Measurements from ENCODE around the gene ZCWPW1. TPM values are rescaled to one million over a fixed set of nuclear protein-coding genes. Genes with fewer than 3 reads are reported as not detected.

ZCWPW1 gene
- total RNA-seq (2014; rRNA removed; shearing (Covaris generic)) = 5.2 and 7.8 TPM in 2 replicates

DNA sequence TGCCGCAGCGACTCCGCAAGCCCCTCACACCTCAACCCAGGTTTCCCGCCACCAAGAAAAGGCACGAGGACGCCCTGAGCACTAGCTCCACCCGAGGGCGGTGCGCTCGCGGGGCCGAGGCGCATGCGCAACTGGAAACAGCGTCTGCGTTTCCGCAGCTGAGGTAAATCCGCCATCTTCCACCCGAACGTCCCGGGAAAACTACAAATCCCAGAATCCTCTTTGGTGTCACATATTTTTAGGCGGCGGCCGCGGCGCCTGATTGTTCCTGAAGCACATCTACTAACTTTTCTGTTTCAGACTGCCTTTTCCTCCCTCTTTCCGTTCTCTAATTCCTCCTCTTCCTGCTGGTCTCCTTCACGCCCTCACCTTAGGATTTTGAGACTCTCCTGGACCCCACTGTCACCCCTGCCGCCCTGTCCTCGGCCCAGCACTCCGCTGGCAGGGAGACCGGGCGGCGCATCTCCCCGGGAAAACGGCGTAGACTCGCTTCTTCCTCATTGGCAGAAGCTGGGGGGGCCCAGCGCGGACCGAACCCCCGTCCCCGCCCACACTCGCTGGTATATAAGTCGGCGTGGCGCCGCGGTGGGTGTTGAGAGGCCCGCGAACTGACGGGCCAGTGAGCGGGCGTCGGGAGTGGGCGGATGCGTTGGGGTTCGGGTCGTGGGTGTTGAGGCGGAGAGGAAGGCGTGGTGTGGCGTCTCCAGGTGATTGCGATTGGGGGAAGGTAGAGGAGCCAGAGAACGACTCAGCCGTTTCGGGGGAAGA, at the start of gene ZCWPW1:
TSS of gene ZCWPW1 (minus strand) at position 505 of the 768 bp plus-strand sequence. CDS start 8,054 bp downstream, outside the sequence.
- peak; percentile 97 for DNase-seq (ENCODE audit: low read depth)

DNA sequence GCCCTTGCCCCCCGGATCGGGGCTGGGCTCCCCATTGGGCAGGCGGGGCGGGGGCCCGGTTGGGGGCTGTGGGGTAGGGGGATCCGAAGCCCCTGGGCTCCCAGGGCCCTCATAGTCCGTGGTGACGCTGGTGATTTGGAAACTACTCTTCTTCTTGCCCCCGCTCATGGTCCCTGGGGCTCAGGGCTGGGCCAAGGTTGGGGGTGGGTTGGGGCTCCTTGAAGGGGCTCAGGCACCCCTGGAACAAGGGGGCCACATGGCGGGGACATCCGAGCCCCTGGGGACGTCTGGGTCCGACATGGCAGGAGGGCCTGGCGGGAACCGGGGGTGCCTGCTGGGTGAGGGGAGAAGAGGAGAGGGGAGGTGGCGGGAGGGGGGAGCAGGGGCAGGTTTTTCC, 49.4 kb upstream of the ZCWPW1 start:
- no peak for DNase-seq (ENCODE audit: low read depth)

- no peak for DNase-seq (ENCODE audit: low read depth)
These were observed 48.7 kb upstream of the ZCWPW1 start for GRCh38 chr7:100476903-100477870.

- no peak for DNase-seq (ENCODE audit: low read depth)
These were observed 47.7 kb upstream of the ZCWPW1 start for GRCh38 chr7:100476101-100476780.

DNA sequence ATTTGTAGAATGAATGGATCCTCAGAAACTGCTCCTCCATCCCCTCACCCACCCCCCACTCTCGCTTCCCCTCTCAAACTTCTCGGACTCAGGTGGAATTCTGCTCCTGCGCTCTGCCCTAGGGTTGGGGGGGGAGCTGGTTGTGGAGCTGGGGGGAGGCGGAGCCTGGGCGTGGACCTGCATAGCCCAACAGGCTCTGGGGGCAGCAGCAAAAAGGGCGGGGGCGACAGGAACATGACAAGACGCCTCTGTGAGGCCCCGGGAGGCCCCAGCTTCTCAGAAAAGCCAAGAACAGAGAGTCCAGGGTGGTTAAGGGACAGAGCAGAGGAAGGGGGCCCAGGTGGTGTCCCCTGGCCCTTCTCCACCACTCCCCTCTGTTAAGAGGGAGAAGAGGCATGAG, 47.0 kb upstream of the ZCWPW1 start:
- no peak for DNase-seq (ENCODE audit: low read depth)

DNA sequence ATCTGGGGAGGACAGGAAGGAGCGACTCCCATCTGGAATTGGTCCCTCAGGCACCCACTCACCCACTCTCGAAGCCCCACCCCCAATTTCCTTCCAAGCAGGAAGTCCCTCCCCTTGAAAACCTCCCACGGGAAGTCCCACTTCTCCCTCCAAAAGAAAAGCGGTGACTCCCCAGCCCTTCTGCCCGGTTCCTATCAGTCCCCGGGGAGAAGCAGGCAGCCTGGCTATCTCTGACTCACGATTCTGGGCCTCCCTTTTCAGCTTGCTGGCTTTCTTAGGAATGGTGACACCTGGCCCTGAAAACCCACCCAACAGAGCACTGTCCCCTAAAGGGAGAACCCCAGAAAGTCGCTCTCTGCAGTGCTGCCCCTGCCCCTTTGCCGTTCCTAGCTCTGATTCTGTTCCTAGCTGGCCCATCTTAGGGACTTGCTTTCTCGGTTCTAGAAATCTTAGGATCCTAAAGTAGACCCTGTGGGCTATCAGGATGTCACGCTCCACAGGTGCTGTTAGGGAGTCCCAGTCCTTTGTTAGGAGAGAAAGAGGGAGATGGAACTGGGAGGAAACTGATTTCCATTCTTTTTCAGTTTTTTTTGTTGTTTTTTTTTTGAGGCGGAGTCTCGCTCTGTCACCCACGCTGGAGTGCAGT, 44.5 kb upstream of the ZCWPW1 start:
- no peak for DNase-seq (ENCODE audit: low read depth)

GRCh38 chr7:100472121-100472851, 43.8 kb upstream of the ZCWPW1 start:
- DNase-seq (ENCODE audit: low read depth) = no peak

GRCh38 chr7:100471021-100471420, 42.5 kb upstream of the ZCWPW1 start:
- DNase-seq (ENCODE audit: low read depth) = no peak

GRCh38 chr7:100469227-100470044, 40.9 kb upstream of the ZCWPW1 start:
- peak; percentile 72 for DNase-seq (ENCODE audit: low read depth)

DNA sequence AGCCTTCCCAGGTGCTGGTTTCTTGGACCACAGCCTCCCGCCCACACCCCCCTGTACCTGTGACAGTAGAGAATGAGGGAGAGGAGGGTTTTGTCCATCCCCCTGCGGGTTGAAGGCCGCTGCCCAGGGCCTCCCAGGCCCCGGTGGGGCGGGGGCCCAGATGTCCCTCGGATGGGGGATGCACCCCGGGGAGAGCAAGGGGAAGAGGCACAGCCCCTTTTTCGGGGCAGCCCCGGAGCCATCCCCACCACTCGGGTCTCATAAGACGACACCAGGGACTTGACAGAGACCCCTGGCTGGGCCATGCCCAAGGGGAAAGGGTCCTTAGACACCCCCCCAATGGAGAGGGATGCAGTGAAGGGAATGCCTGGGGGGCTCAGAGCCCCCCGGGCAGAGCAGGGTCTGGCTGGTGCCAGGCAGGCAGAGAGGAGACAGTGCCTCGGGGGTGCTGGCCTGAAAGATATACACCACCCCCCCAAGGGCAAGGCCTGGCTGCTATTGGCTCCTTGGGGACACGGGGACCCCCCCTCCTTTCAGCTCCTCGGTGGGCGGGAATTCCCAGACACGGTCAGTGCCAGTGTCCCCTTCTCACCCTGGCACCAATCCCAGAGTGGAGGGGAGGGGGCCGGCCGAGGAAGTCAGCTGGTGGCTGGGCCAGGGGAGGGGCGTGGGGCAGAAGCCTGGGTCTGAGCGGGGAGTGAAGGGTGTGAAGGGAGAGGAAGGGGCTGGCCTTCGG, 39.3 kb upstream of the ZCWPW1 start:
- no peak for DNase-seq (ENCODE audit: low read depth)

DNA sequence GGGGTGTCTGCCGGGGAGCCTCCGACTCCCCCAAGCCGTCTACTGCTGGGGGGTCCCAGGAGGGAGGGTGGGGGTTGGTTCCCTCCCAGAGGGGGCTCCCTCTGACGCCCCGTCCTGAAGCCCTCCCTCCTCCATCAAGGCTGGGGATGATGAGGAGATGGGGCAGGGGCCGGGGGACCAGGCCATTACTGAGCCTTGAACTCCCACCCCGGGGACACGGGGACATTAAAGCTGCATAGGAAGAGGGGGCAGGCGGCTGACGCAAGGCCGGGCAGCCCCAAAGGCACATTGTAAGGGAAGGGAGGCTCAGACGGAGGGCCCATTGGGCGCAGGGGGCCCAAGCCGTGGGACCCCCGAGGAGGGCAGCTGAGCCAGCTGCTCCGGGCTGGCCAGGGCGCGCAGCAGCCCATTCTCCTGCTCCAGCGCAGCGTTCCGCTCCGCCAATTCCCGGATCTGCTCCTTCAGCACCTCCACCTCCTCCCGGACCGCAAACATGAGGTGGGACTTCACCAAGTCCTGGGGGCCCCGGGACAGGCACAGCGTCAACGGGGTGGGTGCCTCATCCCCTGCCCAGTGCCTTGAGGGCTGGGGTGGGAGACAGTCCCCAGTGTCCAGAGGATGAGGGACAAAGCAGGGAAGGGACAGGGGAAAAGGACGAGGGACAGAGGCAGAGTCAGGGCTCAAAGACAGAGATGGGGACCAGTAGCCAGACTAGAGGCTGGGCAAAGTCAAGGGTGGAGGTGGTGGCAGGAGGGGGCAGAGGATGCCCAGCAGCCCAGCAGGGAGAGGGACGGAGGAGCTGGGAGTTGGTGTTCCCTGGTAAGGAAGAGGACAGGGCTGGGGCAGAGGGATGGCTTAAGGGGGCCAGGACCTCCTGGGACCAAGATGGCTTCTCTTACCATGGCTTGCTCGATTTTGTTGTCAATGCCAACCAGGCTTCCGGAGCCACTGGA, 38.4 kb upstream of the ZCWPW1 start:
- DNase-seq (ENCODE audit: low read depth) = no peak

GRCh38 chr7:100465702-100466311, 37.3 kb upstream of the ZCWPW1 start:
- DNase-seq (ENCODE audit: low read depth) = peak; percentile 86

GRCh38 chr7:100465299-100465698, 36.8 kb upstream of the ZCWPW1 start:
- peak; percentile 75 for DNase-seq (ENCODE audit: low read depth)

GRCh38 chr7:100464791-100465190, 36.3 kb upstream of the ZCWPW1 start:
- no peak for DNase-seq (ENCODE audit: low read depth)

GRCh38 chr7:100464210-100464660, 35.7 kb upstream of the ZCWPW1 start, which contains the start of gene SPACDR:
Gene SPACDR (minus strand): TSS chr7:100464260. CDS start chr7:100464025, 235 bp downstream.
- DNase-seq (ENCODE audit: low read depth) = peak; percentile 65

- DNase-seq (ENCODE audit: low read depth) = no peak
These were observed 28.5 kb upstream of the ZCWPW1 start for GRCh38 chr7:100457033-100457432.

DNA sequence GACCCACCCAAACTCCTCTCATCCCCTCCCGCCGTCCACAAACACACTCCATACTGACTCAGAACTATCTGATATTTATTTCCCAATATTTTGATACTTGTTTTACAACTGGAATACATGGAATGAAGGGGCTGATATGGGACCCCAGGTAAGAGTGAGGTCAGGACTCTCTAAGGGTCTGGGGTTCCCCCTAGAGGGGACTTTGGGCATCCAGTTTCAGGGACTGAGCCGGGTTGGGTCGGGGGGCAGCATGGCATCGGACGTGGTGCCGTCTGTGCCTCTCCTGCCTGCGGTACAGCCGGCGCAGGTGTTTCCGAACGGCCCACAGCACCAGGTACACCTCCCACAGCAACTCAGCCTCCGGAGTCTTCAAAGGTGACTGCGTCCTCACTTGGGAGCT, 28.1 kb upstream of the ZCWPW1 start:
- no peak for DNase-seq (ENCODE audit: low read depth)

Measured in M059J (cell line).